HepG2 (cell line): Measurements from ENCODE around the gene MAP3K5.

ENCODE experiments used
- BCL3 ChIP-seq: sonication (generic); formaldehyde crosslinking; IDR thresholded peaks from 2 replicates; pipeline ENCODE4 v1.5.1; 2020; ENCODE audit warnings: mild to moderate bottlenecking, missing genetic modification reagents, moderate library complexity
- ISX ChIP-seq: sonication (generic); formaldehyde crosslinking; conservative IDR thresholded peaks from 2 replicates; pipeline ENCODE4 v1.5.0; 2020; ENCODE audit warnings: missing genetic modification reagents
- KIAA2018 ChIP-seq: sonication (generic); formaldehyde crosslinking; IDR thresholded peaks from 2 replicates; pipeline ENCODE4 v1.5.0; 2020; ENCODE audit warnings: mild to moderate bottlenecking, missing genetic modification reagents, borderline replicate concordance
- NFIC ChIP-seq: IDR thresholded peaks from 2 replicates; pipeline ENCODE4 v1.6.1; 2012; ENCODE audit warnings: mild to moderate bottlenecking, low read length, inconsistent platforms

- no peak for TF ChIP-seq ISX (CRISPR knock-in tag)
- TF ChIP-seq BCL3 (CRISPR knock-in tag) = no peak
- TF ChIP-seq KIAA2018 = no peak
- TF ChIP-seq NFIC = no peak
These were observed 54.9 kb downstream of the MAP3K5 start for GRCh38 chr6:136737374-136737844.
